NB4 (cell line): ENCODE data around the gene CARM1.

ENCODE experiments used
- CTCF ChIP-seq: IDR thresholded peaks from one replicate; pipeline ENCODE4 v1.5.1; 2012; ENCODE audit warnings: low read depth, low read length
- MAX ChIP-seq: IDR thresholded peaks from 2 replicates; pipeline ENCODE4 v1.6.1; 2011; ENCODE audit warnings: low read depth, low read length

- TF ChIP-seq CTCF, result no peak
- no peak for TF ChIP-seq MAX
Measured at GRCh38 chr19:10921910-10922637, 50.7 kb downstream of the CARM1 start.
